HEK293 (cell line): Measurements from ENCODE around the gene FOXF1.
A peak's percentile ranks its signal among the peaks of the same experiment; 100 is the strongest.

Experiments used
- CTCF ChIA-PET: fragments of 350-600 bp; formaldehyde crosslinking; extraction: SDS; loops from one replicate; lab custom pipeline; 2021; ENCODE audit warnings: antibody characterized with exemption; lab: Yijun Ruan, JAX
- POLR2A ChIA-PET: fragments of 300-600 bp; formaldehyde crosslinking; extraction: SDS; loops from one replicate; lab custom pipeline; 2020; ENCODE audit warnings: antibody characterized with exemption, inconsistent platforms; lab: Yijun Ruan, JAX
- H3K27ac ChIP-seq: fragments of 200-500 bp; sonication (Bioruptor generic); 2 replicates; pipeline ENCODE4 v1.5.1; 2014; ENCODE audit warnings: low read depth, low read length, control low read depth, inconsistent platforms; ENCODE audit errors: extremely low read depth
- H3K36me3 ChIP-seq, 2 experiments: fragments of 200-500 bp in 1 of 2; sonication (Bioruptor generic) in 1 of 2; 1 replicate in 1 of 2; 2 replicates in 1 of 2; pipeline ENCODE4 v1.5.1; 2014 to 2017; ENCODE audit warnings: inconsistent platforms in 2 of 2, low read length in 2 of 2; ENCODE audit not compliant: control insufficient read depth in 2 of 2, insufficient read depth in 1 of 2
- H3K4me1 ChIP-seq: fragments of 200-500 bp; sonication (Bioruptor generic); 2 replicates; pipeline ENCODE4 v1.5.1; 2014; ENCODE audit warnings: mild to moderate bottlenecking, low read length, inconsistent platforms; ENCODE audit not compliant: control insufficient read depth, insufficient read depth
- H3K4me3 ChIP-seq: 2 replicates; pipeline ENCODE4 v1.5.1; 2011; ENCODE audit warnings: low read depth, mild to moderate bottlenecking, control low read depth, low read length, moderate library complexity
- H3K9me3 ChIP-seq: fragments of 200-500 bp; sonication (Bioruptor generic); 2 replicates; pipeline ENCODE4 v1.5.1; 2014; ENCODE audit warnings: low read depth, low read length, inconsistent platforms; ENCODE audit not compliant: control insufficient read depth, insufficient read depth
- BCL11A ChIP-seq: fragments of 450-650 bp; formaldehyde crosslinking; IDR thresholded peaks from 2 replicates; pipeline ENCODE4 v1.5.1; 2016; ENCODE audit warnings: low read depth, missing biosample characterization, missing genetic modification characterization
- EGR2 ChIP-seq: fragments of 450-650 bp; formaldehyde crosslinking; IDR thresholded peaks from 2 replicates; pipeline ENCODE4 v1.5.1; 2016; ENCODE audit warnings: low read depth, missing biosample characterization, missing genetic modification characterization
- KLF1 ChIP-seq: fragments of 450-650 bp; formaldehyde crosslinking; IDR thresholded peaks from 2 replicates; pipeline ENCODE4 v1.5.1; 2016; ENCODE audit warnings: missing biosample characterization, missing genetic modification characterization
- TRIM28 ChIP-seq: IDR thresholded peaks from 2 replicates; pipeline ENCODE4 v1.6.1; 2011; ENCODE audit warnings: low read length, control low read depth, borderline replicate concordance
- ZBTB7A ChIP-seq: fragments of 450-650 bp; formaldehyde crosslinking; IDR thresholded peaks from 2 replicates; pipeline ENCODE4 v1.5.1; 2016; ENCODE audit warnings: low read depth, missing biosample characterization, missing genetic modification characterization
- ZFP41 ChIP-seq: fragments of 450-650 bp; formaldehyde crosslinking; IDR thresholded peaks from 2 replicates; pipeline ENCODE4 v1.5.1; 2016; ENCODE audit warnings: missing biosample characterization, missing genetic modification characterization, borderline replicate concordance
- ZNF23 ChIP-seq: fragments of 450-650 bp; formaldehyde crosslinking; IDR thresholded peaks from 2 replicates; pipeline ENCODE4 v1.5.1; 2016; ENCODE audit warnings: missing biosample characterization, missing genetic modification characterization, borderline replicate concordance
- ZNF768 ChIP-seq: fragments of 450-650 bp; formaldehyde crosslinking; IDR thresholded peaks from 2 replicates; pipeline ENCODE4 v1.5.1; 2018; ENCODE audit warnings: missing biosample characterization, mild to moderate bottlenecking, missing genetic modification characterization
- TF ChIP-seq, protein P1 (sequence below): fragments of 450-650 bp; formaldehyde crosslinking; IDR thresholded peaks from 2 replicates; pipeline ENCODE4 v1.5.1; 2016; ENCODE audit warnings: missing biosample characterization, missing genetic modification characterization
- TF ChIP-seq, protein P2 (sequence below): fragments of 450-650 bp; formaldehyde crosslinking; conservative IDR thresholded peaks from 2 replicates; pipeline ENCODE4 v1.5.1; 2016; ENCODE audit warnings: low read depth, missing biosample characterization, missing genetic modification characterization
- TF ChIP-seq, protein P3 (sequence below): fragments of 450-650 bp; formaldehyde crosslinking; IDR thresholded peaks from 2 replicates; pipeline ENCODE4 v1.5.1; 2016; ENCODE audit warnings: missing biosample characterization, missing genetic modification characterization, low read depth

The FOXF1 gene

DNA sequence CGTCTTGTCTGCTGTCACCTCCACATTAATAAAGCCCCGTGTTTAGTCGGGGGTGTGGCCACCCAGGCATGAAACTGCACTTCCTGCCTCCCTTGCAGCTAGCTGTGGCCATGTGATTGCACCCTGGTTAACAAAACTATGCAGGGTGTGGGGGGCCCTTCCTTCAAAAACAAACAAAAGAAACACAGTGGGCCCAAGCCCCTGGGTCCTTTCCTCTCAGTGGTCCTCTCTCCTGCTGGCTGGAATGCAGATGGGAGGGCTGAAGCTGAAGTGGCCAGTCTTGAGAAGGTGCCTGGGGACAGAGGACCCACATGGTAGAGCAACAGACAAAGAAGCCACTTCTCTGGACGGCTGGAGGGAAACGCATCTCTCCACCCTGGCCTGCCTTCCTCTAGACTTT, 38.0 kb upstream of the FOXF1 start:
- POLR2A ChIA-PET: no interaction called here
- Histone ChIP-seq H3K27ac (no peak overlapping the region), H3K4me1 (no peaks in the 10 kb centered on the region), H3K4me3 (no peak overlapping the region), H3K9me3 (no peaks in the 10 kb centered on the region), H3K36me3 (no peaks in the 10 kb centered on the region)
- TF ChIP-seq, protein P1, sequence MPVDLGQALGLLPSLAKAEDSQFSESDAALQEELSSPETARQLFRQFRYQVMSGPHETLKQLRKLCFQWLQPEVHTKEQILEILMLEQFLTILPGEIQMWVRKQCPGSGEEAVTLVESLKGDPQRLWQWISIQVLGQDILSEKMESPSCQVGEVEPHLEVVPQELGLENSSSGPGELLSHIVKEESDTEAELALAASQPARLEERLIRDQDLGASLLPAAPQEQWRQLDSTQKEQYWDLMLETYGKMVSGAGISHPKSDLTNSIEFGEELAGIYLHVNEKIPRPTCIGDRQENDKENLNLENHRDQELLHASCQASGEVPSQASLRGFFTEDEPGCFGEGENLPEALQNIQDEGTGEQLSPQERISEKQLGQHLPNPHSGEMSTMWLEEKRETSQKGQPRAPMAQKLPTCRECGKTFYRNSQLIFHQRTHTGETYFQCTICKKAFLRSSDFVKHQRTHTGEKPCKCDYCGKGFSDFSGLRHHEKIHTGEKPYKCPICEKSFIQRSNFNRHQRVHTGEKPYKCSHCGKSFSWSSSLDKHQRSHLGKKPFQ (tag by site-specific recombination): no peak
- TF ChIP-seq TRIM28: peak; percentile 1; the same call in 1 of the 2 replicates
- CTCF ChIA-PET: interaction anchor here (0.8 to 1.0 kb wide), 2 partner anchors 220 to 651 kb away, joined by 3 to 5 read pairs; no protein-coding TSS in a partner anchor

- ChIA-PET CTCF (interaction anchor here (0.6 to 2.8 kb wide), 4 partner anchors 41 to 225 kb away, joined by 3 to 13 read pairs (median 4); no protein-coding TSS in a partner anchor), POLR2A (no interaction called here)
- no peaks in the 10 kb centered on the region for H3K9me3 ChIP-seq
- TF ChIP-seq, protein P2, sequence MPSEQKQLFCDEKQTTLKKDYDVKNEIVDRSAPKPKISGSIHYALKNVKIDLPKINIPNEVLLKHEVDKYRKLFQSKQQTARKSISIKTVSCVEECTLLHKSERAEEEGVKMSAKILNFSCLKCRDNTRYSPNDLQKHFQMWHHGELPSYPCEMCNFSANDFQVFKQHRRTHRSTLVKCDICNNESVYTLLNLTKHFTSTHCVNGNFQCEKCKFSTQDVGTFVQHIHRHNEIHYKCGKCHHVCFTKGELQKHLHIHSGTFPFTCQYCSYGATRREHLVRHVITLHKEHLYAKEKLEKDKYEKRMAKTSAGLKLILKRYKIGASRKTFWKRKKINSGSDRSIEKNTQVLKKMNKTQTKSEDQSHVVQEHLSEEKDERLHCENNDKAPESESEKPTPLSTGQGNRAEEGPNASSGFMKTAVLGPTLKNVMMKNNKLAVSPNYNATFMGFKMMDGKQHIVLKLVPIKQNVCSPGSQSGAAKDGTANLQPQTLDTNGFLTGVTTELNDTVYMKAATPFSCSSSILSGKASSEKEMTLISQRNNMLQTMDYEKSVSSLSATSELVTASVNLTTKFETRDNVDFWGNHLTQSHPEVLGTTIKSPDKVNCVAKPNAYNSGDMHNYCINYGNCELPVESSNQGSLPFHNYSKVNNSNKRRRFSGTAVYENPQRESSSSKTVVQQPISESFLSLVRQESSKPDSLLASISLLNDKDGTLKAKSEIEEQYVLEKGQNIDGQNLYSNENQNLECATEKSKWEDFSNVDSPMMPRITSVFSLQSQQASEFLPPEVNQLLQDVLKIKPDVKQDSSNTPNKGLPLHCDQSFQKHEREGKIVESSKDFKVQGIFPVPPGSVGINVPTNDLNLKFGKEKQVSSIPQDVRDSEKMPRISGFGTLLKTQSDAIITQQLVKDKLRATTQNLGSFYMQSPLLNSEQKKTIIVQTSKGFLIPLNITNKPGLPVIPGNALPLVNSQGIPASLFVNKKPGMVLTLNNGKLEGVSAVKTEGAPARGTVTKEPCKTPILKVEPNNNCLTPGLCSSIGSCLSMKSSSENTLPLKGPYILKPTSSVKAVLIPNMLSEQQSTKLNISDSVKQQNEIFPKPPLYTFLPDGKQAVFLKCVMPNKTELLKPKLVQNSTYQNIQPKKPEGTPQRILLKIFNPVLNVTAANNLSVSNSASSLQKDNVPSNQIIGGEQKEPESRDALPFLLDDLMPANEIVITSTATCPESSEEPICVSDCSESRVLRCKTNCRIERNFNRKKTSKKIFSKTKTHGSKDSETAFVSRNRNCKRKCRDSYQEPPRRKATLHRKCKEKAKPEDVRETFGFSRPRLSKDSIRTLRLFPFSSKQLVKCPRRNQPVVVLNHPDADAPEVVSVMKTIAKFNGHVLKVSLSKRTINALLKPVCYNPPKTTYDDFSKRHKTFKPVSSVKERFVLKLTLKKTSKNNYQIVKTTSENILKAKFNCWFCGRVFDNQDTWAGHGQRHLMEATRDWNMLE (tag by site-specific recombination): no peak
- TF ChIP-seq ZBTB7A (tag by site-specific recombination) (no peak), EGR2 (tag by site-specific recombination) (peak; percentile 32), BCL11A (tag by site-specific recombination) (no peak), KLF1 (peak; percentile 59), ZNF23 (tag by site-specific recombination) (no peak), ZFP41 (tag by site-specific recombination) (no peak)
- H3K27ac ChIP-seq: no peak overlapping the region
- H3K4me3 ChIP-seq: no peak overlapping the region
- H3K36me3 ChIP-seq: no peaks in the 10 kb centered on the region
- H3K4me1 ChIP-seq: no peaks in the 10 kb centered on the region
Observed at GRCh38 chr16:86476956-86477534, 33.3 kb upstream of the FOXF1 start.

- H3K4me1 ChIP-seq: no peaks in the 10 kb centered on the region
- 0 out of 2 replicates have a peak, but pooled peaks have one; percentile 48 for TF ChIP-seq ZNF768 (tag by site-specific recombination)
- TF ChIP-seq, protein P3, sequence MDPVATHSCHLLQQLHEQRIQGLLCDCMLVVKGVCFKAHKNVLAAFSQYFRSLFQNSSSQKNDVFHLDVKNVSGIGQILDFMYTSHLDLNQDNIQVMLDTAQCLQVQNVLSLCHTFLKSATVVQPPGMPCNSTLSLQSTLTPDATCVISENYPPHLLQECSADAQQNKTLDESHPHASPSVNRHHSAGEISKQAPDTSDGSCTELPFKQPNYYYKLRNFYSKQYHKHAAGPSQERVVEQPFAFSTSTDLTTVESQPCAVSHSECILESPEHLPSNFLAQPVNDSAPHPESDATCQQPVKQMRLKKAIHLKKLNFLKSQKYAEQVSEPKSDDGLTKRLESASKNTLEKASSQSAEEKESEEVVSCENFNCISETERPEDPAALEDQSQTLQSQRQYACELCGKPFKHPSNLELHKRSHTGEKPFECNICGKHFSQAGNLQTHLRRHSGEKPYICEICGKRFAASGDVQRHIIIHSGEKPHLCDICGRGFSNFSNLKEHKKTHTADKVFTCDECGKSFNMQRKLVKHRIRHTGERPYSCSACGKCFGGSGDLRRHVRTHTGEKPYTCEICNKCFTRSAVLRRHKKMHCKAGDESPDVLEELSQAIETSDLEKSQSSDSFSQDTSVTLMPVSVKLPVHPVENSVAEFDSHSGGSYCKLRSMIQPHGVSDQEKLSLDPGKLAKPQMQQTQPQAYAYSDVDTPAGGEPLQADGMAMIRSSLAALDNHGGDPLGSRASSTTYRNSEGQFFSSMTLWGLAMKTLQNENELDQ (tag by site-specific recombination): no peak
- H3K27ac ChIP-seq: no peak overlapping the region
- H3K36me3 ChIP-seq: no peaks in the 10 kb centered on the region
- no peaks in the 10 kb centered on the region for H3K9me3 ChIP-seq
- CTCF ChIA-PET: interaction anchor here (0.8 to 2.8 kb wide), 3 partner anchors 40 to 225 kb away, joined by 3 to 13 read pairs (median 4); no protein-coding TSS in a partner anchor
- POLR2A ChIA-PET: no interaction called here
- H3K4me3 ChIP-seq: no peak overlapping the region
Observed at GRCh38 chr16:86477642-86478041, 32.7 kb upstream of the FOXF1 start.
